ENCODE results near the gene RNF167.

DNA sequence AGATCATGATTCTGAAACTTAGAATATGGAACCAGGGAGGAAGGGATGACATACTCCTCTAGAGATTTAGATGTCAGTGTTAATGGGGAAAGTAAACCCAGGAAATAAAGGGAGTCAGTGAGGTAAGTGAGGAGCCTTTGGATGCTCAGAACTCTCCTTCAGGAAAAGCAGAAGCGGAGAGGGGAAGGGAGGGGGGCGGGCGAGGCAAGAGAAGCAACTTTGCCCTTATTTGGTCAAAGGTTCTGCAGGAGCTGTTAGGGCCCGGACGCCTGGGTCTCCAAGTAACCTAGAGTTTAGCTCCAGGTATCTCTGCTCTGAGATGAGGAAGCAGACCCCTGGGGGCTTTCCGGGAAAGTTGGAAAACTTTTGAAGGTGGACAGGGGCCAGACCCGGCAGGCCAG lies 6.9 kb downstream of the RNF167 start:
- TF ChIP-seq, protein P1, sequence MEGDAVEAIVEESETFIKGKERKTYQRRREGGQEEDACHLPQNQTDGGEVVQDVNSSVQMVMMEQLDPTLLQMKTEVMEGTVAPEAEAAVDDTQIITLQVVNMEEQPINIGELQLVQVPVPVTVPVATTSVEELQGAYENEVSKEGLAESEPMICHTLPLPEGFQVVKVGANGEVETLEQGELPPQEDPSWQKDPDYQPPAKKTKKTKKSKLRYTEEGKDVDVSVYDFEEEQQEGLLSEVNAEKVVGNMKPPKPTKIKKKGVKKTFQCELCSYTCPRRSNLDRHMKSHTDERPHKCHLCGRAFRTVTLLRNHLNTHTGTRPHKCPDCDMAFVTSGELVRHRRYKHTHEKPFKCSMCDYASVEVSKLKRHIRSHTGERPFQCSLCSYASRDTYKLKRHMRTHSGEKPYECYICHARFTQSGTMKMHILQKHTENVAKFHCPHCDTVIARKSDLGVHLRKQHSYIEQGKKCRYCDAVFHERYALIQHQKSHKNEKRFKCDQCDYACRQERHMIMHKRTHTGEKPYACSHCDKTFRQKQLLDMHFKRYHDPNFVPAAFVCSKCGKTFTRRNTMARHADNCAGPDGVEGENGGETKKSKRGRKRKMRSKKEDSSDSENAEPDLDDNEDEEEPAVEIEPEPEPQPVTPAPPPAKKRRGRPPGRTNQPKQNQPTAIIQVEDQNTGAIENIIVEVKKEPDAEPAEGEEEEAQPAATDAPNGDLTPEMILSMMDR (IDR thresholded peaks at IDR 0.05; ENCODE audit: poor library complexity, severe bottlenecking): no peak
- TF ChIP-seq TAF1 (IDR thresholded peaks at IDR 0.05; ENCODE audit: low read depth) (no peak), EP300 (conservative IDR thresholded peaks at IDR 0.05; ENCODE audit: poor library complexity, severe bottlenecking) (no peak), EZH2 (IDR thresholded peaks at IDR 0.05; ENCODE audit: borderline replicate concordance, insufficient read depth, low read length, poor library complexity, severe bottlenecking) (no peak)
- TF ChIP-seq, protein P2, sequence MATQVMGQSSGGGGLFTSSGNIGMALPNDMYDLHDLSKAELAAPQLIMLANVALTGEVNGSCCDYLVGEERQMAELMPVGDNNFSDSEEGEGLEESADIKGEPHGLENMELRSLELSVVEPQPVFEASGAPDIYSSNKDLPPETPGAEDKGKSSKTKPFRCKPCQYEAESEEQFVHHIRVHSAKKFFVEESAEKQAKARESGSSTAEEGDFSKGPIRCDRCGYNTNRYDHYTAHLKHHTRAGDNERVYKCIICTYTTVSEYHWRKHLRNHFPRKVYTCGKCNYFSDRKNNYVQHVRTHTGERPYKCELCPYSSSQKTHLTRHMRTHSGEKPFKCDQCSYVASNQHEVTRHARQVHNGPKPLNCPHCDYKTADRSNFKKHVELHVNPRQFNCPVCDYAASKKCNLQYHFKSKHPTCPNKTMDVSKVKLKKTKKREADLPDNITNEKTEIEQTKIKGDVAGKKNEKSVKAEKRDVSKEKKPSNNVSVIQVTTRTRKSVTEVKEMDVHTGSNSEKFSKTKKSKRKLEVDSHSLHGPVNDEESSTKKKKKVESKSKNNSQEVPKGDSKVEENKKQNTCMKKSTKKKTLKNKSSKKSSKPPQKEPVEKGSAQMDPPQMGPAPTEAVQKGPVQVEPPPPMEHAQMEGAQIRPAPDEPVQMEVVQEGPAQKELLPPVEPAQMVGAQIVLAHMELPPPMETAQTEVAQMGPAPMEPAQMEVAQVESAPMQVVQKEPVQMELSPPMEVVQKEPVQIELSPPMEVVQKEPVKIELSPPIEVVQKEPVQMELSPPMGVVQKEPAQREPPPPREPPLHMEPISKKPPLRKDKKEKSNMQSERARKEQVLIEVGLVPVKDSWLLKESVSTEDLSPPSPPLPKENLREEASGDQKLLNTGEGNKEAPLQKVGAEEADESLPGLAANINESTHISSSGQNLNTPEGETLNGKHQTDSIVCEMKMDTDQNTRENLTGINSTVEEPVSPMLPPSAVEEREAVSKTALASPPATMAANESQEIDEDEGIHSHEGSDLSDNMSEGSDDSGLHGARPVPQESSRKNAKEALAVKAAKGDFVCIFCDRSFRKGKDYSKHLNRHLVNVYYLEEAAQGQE (IDR thresholded peaks at IDR 0.05; ENCODE audit: borderline replicate concordance): no peak
